Sigmoid colon (tissue), 7 donors: ENCODE results near the gene OXT. TPM values are rescaled to one million over a fixed set of nuclear protein-coding genes. Genes with fewer than 3 reads are reported as not detected.
A peak's percentile ranks its signal among the peaks of the same experiment; 100 is the strongest.
"Not testable (repeated sequence)": the region's sequence is repeated elsewhere in the genome, so short reads cannot be mapped to it uniquely, and the experiment has no call there.

Experiments
- DNase-seq: peaks from one replicate; pipeline ENCODE4 v3.0.0-alpha.2; 2019
- H3K27ac ChIP-seq, 4 donors: fragments of 200-600 bp; sonication (generic); one replicate each; pipeline ENCODE4 v1.5.1; 2016 to 2019; ENCODE audit warnings: mild to moderate bottlenecking in 1 of 4
- H3K27me3 ChIP-seq, 3 donors: fragments of 200-600 bp; sonication (generic); one replicate each; pipeline ENCODE4 v1.5.1; 2019; ENCODE audit warnings: mild to moderate bottlenecking in 1 of 3
- H3K36me3 ChIP-seq, 4 donors: fragments of 200-600 bp; sonication (generic); one replicate each; pipeline ENCODE4 v1.5.1; 2016 to 2019
- H3K4me1 ChIP-seq, 4 donors: fragments of 200-600 bp; sonication (generic); one replicate each; pipeline ENCODE4 v1.5.1; 2017 to 2019
- H3K4me3 ChIP-seq, 4 donors: fragments of 200-600 bp; sonication (generic); one replicate each; pipeline ENCODE4 v1.5.1; 2017 to 2019; ENCODE audit warnings: mild to moderate bottlenecking in 2 of 4, moderate library complexity in 1 of 4
- H3K9me3 ChIP-seq, 4 donors: fragments of 200-600 bp in 3 of 4; sonication (generic) in 3 of 4; one replicate each; pipeline versions ENCODE4 v1.5.1 to v1.6.1; 2013 to 2019
- CTCF ChIP-seq, 4 experiments: fragments of 450-650 bp in 3 of 4; fragments of 200-600 bp in 1 of 4; IDR thresholded peaks; one replicate each; pipeline ENCODE4 v1.5.1; 2016 to 2019; ENCODE audit warnings: antibody characterized with exemption in 4 of 4, mild to moderate bottlenecking in 3 of 4, moderate library complexity in 2 of 4
- EP300 ChIP-seq, 4 donors: sonication (generic); formaldehyde crosslinking; IDR thresholded peaks; one replicate each; pipeline ENCODE4 v1.6.1; 2017; ENCODE audit warnings: antibody characterized with exemption in 4 of 4
- POLR2A ChIP-seq, 2 donors: fragments of 450-650 bp; IDR thresholded peaks; one replicate each; pipeline ENCODE4 v1.6.1; 2016; ENCODE audit warnings: antibody characterized with exemption in 2 of 2, mild to moderate bottlenecking in 2 of 2, moderate library complexity in 2 of 2
- POLR2AphosphoS5 ChIP-seq, 4 donors: sonication (generic); formaldehyde crosslinking; IDR thresholded peaks; one replicate each; pipeline ENCODE4 v1.6.1; 2017; ENCODE audit warnings: antibody characterized with exemption in 4 of 4
- WGBS, 2 donors: extraction: QIAGEN DNeasy Blood & Tissue Kit; methylation state at CpG; one replicate each; pipeline ENCODE4 v1.1.7; 2013; 5-methylcytosine and 5-hydroxymethylcytosine counted together
- intact Hi-C: fragments of 100-400 bp; cut with DNase I; formaldehyde crosslinking; loops from one replicate; pipeline ENCODE4 v1.15.1; 2023
- polyA plus RNA-seq, 3 donors: library from polyadenylated mRNA; stranded (reverse); fragments of 200-250 nt; gene quantifications; one replicate each; pipeline ENCODE4 v1.2.3, GENCODE V29; 2013
- total RNA-seq, 4 donors: library from RNA; depleted of rRNA; stranded (reverse); fragments of >200 nt; gene quantifications; one replicate each; pipeline ENCODE4 v1.1.0, GENCODE V29; 2016
- donor health status: healthy with polysubstance abuse.
- donor health status: Bipolar disorder and iron deficiency.
- donor health status: healthy.

Gene OXT
- total and polyA plus RNA-seq, 7 donors, result 0.29 TPM; not detected in 6

- intact Hi-C loops, result loop anchor here (2.0 kb wide), 1 partner anchor 63 kb away; no protein-coding TSS in a partner anchor
- 62 to 82% methylated on average over 14 of the region's 14 CpGs for WGBS, 2 donors
Measured at GRCh38 chr20:3117839-3118379, 46.5 kb downstream of the OXT start.

GRCh38 chr20:3119044-3119443 is 47.6 kb downstream of the OXT start:
- intact Hi-C loops, result no loop called here
- no peak overlapping the region for H3K4me3 ChIP-seq
- no peak overlapping the region for H3K27ac ChIP-seq
- DNase-seq, result no peak
- peaks cover 13 to 45% (median 19%) of the 10 kb centered on the region in 4 donors for H3K36me3 ChIP-seq
- peaks cover 0 to 13% (median 8%) of the 10 kb centered on the region in 4 donors for H3K4me1 ChIP-seq
- no peaks in the 10 kb centered on the region for H3K9me3 ChIP-seq
- WGBS, 2 donors, result 84 to 88% methylated on average over 5 of the region's 5 CpGs
- H3K27me3 ChIP-seq, result no peaks in the 10 kb centered on the region
- TF ChIP-seq CTCF (IDR thresholded peaks at IDR 0.05) (no peak), POLR2AphosphoS5 (IDR thresholded peaks at IDR 0.05) (no peak), EP300 (IDR thresholded peaks at IDR 0.05) (no peak), POLR2A (IDR thresholded peaks at IDR 0.05) (no peak)

More at GRCh38 chr20:3117839-3118379, 46.5 kb downstream of the OXT start:
- Histone ChIP-seq H3K4me3 (peak overlapping the region in 1 of 4 donors; percentile 13), H3K36me3 (peaks cover 13 to 53% (median 19%) of the 10 kb centered on the region in 4 donors), H3K27ac (peak overlapping the region in 3 of 4 donors; percentile 35 to 51 (median 45)), H3K4me1 (peaks cover 0 to 13% (median 8%) of the 10 kb centered on the region in 4 donors)
- TF ChIP-seq CTCF (IDR thresholded peaks at IDR 0.05), result peak; percentile 23 to 51 (median 45)
- H3K27me3 ChIP-seq, H3K9me3 ChIP-seq: not testable (repeated sequence)
- peak; percentile 86 for DNase-seq

- TF ChIP-seq EP300 (IDR thresholded peaks at IDR 0.05) (no peak), POLR2AphosphoS5 (IDR thresholded peaks at IDR 0.05) (no peak), CTCF (IDR thresholded peaks at IDR 0.05) (no peak), POLR2A (IDR thresholded peaks at IDR 0.05) (no peak)
- intact Hi-C loops, result no loop called here
- no peaks in the 10 kb centered on the region for H3K9me3 ChIP-seq
- peaks cover 13 to 34% (median 19%) of the 10 kb centered on the region in 4 donors for H3K36me3 ChIP-seq
- no peaks in the 10 kb centered on the region for H3K27me3 ChIP-seq
- WGBS, 2 donors, result 73 to 90% methylated on average over 11 of the region's 11 CpGs
- H3K4me1 ChIP-seq, result peaks cover 0 to 8% (median 3%) of the 10 kb centered on the region in 4 donors
- no peak overlapping the region for H3K4me3 ChIP-seq
- peak; percentile 40 for DNase-seq
- no peak overlapping the region for H3K27ac ChIP-seq
Measured at GRCh38 chr20:3121271-3121911, 50.0 kb downstream of the OXT start.

Other genes with a start within 250 kb of the OXT start
- gene PCED1A, start 231.0 kb upstream of the OXT start, total RNA-seq, result 10 to 100 TPM; 12.7 to 27.7 (median 21.5) TPM
- 10 to 100 TPM in 2 of 3 donors, 1 to 10 TPM in 1; 8.6 to 28.0 (median 10.2) TPM for gene PCED1A, start 231.0 kb upstream of the OXT start, polyA plus RNA-seq
- 10 to 100 TPM; 19.4 to 24.4 (median 21.0) TPM for gene VPS16, start 230.9 kb upstream of the OXT start, total RNA-seq
- gene VPS16, start 230.9 kb upstream of the OXT start, polyA plus RNA-seq, result 10 to 100 TPM; 21.6 to 37.6 (median 24.7) TPM
- 10 to 100 TPM; 62.0 to 86.4 (median 73.6) TPM for gene PTPRA, start 198.1 kb upstream of the OXT start, total RNA-seq
- 10 to 100 TPM; 10.2 to 30.2 (median 12.3) TPM for gene PTPRA, start 198.1 kb upstream of the OXT start, polyA plus RNA-seq
- gene GNRH2, start 28.0 kb upstream of the OXT start, total RNA-seq, result 1 to 10 TPM in 1 of 4 donors, not detected in 3; 1.6 TPM
- 1 to 10 TPM in 1 of 3 donors, under 1 TPM in 1, not detected in 1; 0.34 to 8.4 TPM for gene GNRH2, start 28.0 kb upstream of the OXT start, polyA plus RNA-seq
- 10 to 100 TPM; 33.5 to 71.7 (median 65.0) TPM for gene MRPS26, start 25.6 kb upstream of the OXT start, total RNA-seq
- 10 to 100 TPM; 46.8 to 61.3 (median 48.8) TPM for gene MRPS26, start 25.6 kb upstream of the OXT start, polyA plus RNA-seq
- gene AVP, start 13.1 kb downstream of the OXT start, total RNA-seq, result not detected
- not detected for gene AVP, start 13.1 kb downstream of the OXT start, polyA plus RNA-seq
- gene FASTKD5, start 88.2 kb downstream of the OXT start, total RNA-seq, result 10 to 100 TPM in 2 of 4 donors, 1 to 10 TPM in 2; 9.1 to 12.5 (median 10.3) TPM
- gene FASTKD5, start 88.2 kb downstream of the OXT start, polyA plus RNA-seq, result 10 to 100 TPM in 2 of 3 donors, 1 to 10 TPM in 1; 7.2 to 14.4 (median 11.3) TPM
- 1 to 10 TPM; 6.3 to 9.4 (median 7.5) TPM for gene UBOX5, start 88.2 kb downstream of the OXT start, total RNA-seq
- 1 to 10 TPM; 3.0 to 5.0 (median 3.0) TPM for gene UBOX5, start 88.2 kb downstream of the OXT start, polyA plus RNA-seq
- gene LZTS3, start 101.9 kb downstream of the OXT start, total RNA-seq, result 1 to 10 TPM; 5.4 to 9.4 (median 8.4) TPM
- gene LZTS3, start 101.9 kb downstream of the OXT start, polyA plus RNA-seq, result 10 to 100 TPM in 1 of 3 donors, 1 to 10 TPM in 2; 2.4 to 10.5 (median 2.5) TPM
- gene DDRGK1, start 133.1 kb downstream of the OXT start, total RNA-seq, result 10 to 100 TPM; 56.0 to 86.1 (median 73.6) TPM
- gene DDRGK1, start 133.1 kb downstream of the OXT start, polyA plus RNA-seq, result 10 to 100 TPM; 16.8 to 74.3 (median 19.9) TPM
- gene ITPA, start 137.9 kb downstream of the OXT start, total RNA-seq, result 10 to 100 TPM; 17.1 to 31.7 (median 22.6) TPM
- 10 to 100 TPM; 47.4 to 92.5 (median 47.9) TPM for gene ITPA, start 137.9 kb downstream of the OXT start, polyA plus RNA-seq
- under 1 TPM in 1 of 4 donors, not detected in 3; 0.36 TPM for gene SLC4A11, start 167.6 kb downstream of the OXT start, total RNA-seq
- gene SLC4A11, start 167.6 kb downstream of the OXT start, polyA plus RNA-seq, result 1 to 10 TPM in 1 of 3 donors, not detected in 2; 2.1 TPM